HepG2 (cell line): ENCODE results near the gene RNASE13. TPM values are rescaled to one million over a fixed set of nuclear protein-coding genes. Genes with fewer than 3 reads are reported as not detected.

Experiments
- CERS6 ChIP-seq: sonication (generic); formaldehyde crosslinking; IDR thresholded peaks from 2 replicates; pipeline ENCODE4 v1.5.0; 2020; ENCODE audit warnings: missing genetic modification reagents
- FOSL1 ChIP-seq: sonication (generic); formaldehyde crosslinking; IDR thresholded peaks from 2 replicates; pipeline ENCODE4 v1.9.0; 2021; ENCODE audit warnings: missing genetic modification reagents, borderline replicate concordance
- KAT2B ChIP-seq: fragments of 150-350 bp; IDR thresholded peaks from 2 replicates; pipeline ENCODE4 v1.6.1; 2014; ENCODE audit warnings: low read depth, low read length, borderline replicate concordance
- KAT8 ChIP-seq: IDR thresholded peaks from 2 replicates; pipeline ENCODE4 v1.6.1; 2016; ENCODE audit warnings: missing genetic modification reagents, missing compliant biosample characterization
- MED1 ChIP-seq: sonication (generic); formaldehyde crosslinking; IDR thresholded peaks from 2 replicates; pipeline ENCODE4 v1.4.0; 2020; ENCODE audit warnings: missing genetic modification reagents
- NFE2 ChIP-seq: sonication (generic); formaldehyde crosslinking; IDR thresholded peaks from 2 replicates; pipeline ENCODE4 v1.4.0; 2020; ENCODE audit warnings: missing genetic modification reagents
- NFE2L1 ChIP-seq: sonication (generic); formaldehyde crosslinking; IDR thresholded peaks from 2 replicates; pipeline ENCODE4 v1.4.0; 2020; ENCODE audit warnings: missing genetic modification reagents, mild to moderate bottlenecking, borderline replicate concordance
- PITX1 ChIP-seq: sonication (generic); formaldehyde crosslinking; IDR thresholded peaks from 2 replicates; pipeline ENCODE4 v1.5.1; 2020; ENCODE audit warnings: mild to moderate bottlenecking, missing genetic modification reagents
- RBM22 ChIP-seq: fragments of 200-400 bp; formaldehyde crosslinking; optimal IDR thresholded peaks from 2 replicates; pipeline ENCODE3; 2017; ENCODE audit warnings: mild to moderate bottlenecking, low read length, moderate library complexity
- RERE ChIP-seq: IDR thresholded peaks from 2 replicates; pipeline ENCODE4 v1.6.1; 2016; ENCODE audit warnings: low read depth, missing genetic modification reagents, missing compliant biosample characterization
- SRF ChIP-seq: IDR thresholded peaks from 2 replicates; pipeline ENCODE4 v1.6.1; 2011; ENCODE audit warnings: mild to moderate bottlenecking, low read depth, low read length, moderate library complexity
- TAF15 ChIP-seq: fragments of 200-400 bp; formaldehyde crosslinking; IDR thresholded peaks from one replicate; pipeline ENCODE4 v1.6.1; 2018; ENCODE audit warnings: mild to moderate bottlenecking, low read depth, low read length; ENCODE audit not compliant: poor library complexity, severe bottlenecking
- TFDP1 ChIP-seq: IDR thresholded peaks from 2 replicates; pipeline ENCODE4 v1.6.1; 2016; ENCODE audit warnings: missing compliant biosample characterization, missing genetic modification reagents, borderline replicate concordance
- ZC3H4 ChIP-seq: sonication (generic); formaldehyde crosslinking; IDR thresholded peaks from 2 replicates; pipeline ENCODE4 v1.4.0; 2020; ENCODE audit warnings: missing genetic modification reagents, borderline replicate concordance
- ZNF234 ChIP-seq: sonication (generic); formaldehyde crosslinking; conservative IDR thresholded peaks from 2 replicates; pipeline ENCODE4 v1.5.1; 2020; ENCODE audit warnings: mild to moderate bottlenecking, missing genetic modification reagents
- ZNF337 ChIP-seq: sonication (generic); formaldehyde crosslinking; IDR thresholded peaks from 2 replicates; pipeline ENCODE4 v1.5.1; 2020; ENCODE audit warnings: missing genetic modification reagents, low read depth, mild to moderate bottlenecking, borderline replicate concordance
- ZNF362 ChIP-seq: sonication (generic); formaldehyde crosslinking; IDR thresholded peaks from 2 replicates; pipeline ENCODE4 v1.4.0; 2020; ENCODE audit warnings: missing genetic modification reagents, mild to moderate bottlenecking, borderline replicate concordance
- ZNF496 ChIP-seq: sonication (generic); formaldehyde crosslinking; IDR thresholded peaks from 2 replicates; pipeline ENCODE4 v1.8.1; 2023; ENCODE audit warnings: mild to moderate bottlenecking, moderate library complexity, missing genetic modification reagents; ENCODE audit not compliant: insufficient replicate concordance
- ZNF776 ChIP-seq: sonication (generic); formaldehyde crosslinking; IDR thresholded peaks from 2 replicates; pipeline ENCODE4 v1.4.0; 2020; ENCODE audit warnings: mild to moderate bottlenecking, missing genetic modification reagents
- ZSCAN22 ChIP-seq: sonication (generic); formaldehyde crosslinking; IDR thresholded peaks from 2 replicates; pipeline ENCODE4 v1.4.0; 2020; ENCODE audit warnings: mild to moderate bottlenecking, missing genetic modification reagents
- polyA plus RNA-seq, 8 experiments: library from polyadenylated mRNA; depleted of rRNA in 3 of 8; stranded (reverse) in 7 of 8; unstranded in 1 of 8; fragments of >200 nt; fragmentation: Illumina TruSeq in 4 of 8; extraction: Trizol in 4 of 8; gene quantifications; 2 replicates each; pipeline versions ENCODE4 v1.2.1 to v1.2.3, GENCODE V29; 2011 to 2016; ENCODE audit warnings: low read depth in 4 of 8, missing spikeins in 1 of 8, mixed read lengths in 1 of 8; ENCODE audit not compliant: insufficient read depth in 1 of 8
- total RNA-seq, 5 experiments: library from RNA; depleted of rRNA; stranded (reverse); fragments of >200 nt; fragmentation: Illumina TruSeq; extraction: Trizol; gene quantifications; 2 replicates each; pipeline ENCODE4 v1.2.3, GENCODE V29; 2016; ENCODE audit warnings: low read depth in 1 of 5

Gene RNASE13
- total and polyA plus RNA-seq, 2 of the 13 experiments (the other 11 are each of a cell fraction or from before 2014, with no cell fraction given): 1.0 TPM; not detected in 1

- TF ChIP-seq ZNF362: no peak; the same call in 1 of the 2 replicates
- no peak for TF ChIP-seq FOSL1 (CRISPR knock-in tag)
- peak; percentile 45; the same call in 1 of the 2 replicates for TF ChIP-seq KAT8 (CRISPR knock-in tag)
- TF ChIP-seq ZNF496 (CRISPR knock-in tag): no peak
- TF ChIP-seq TFDP1 (CRISPR knock-in tag): peak; percentile 21; the same call in 1 of the 2 replicates
- no peak for TF ChIP-seq RBM22
- no peak for TF ChIP-seq NFE2 (CRISPR knock-in tag)
- peak; percentile 30; the same call in 1 of the 2 replicates for TF ChIP-seq ZNF776 (CRISPR knock-in tag)
- no peak for TF ChIP-seq ZSCAN22
- TF ChIP-seq ZC3H4: no peak
- peak; percentile 56; the same call in 1 of the 2 replicates for TF ChIP-seq ZNF337 (CRISPR knock-in tag)
- 0 out of 2 replicates have a peak, but pooled peaks have one; percentile 9 for TF ChIP-seq KAT2B
- TF ChIP-seq CERS6 (CRISPR knock-in tag): no peak
- no peak for TF ChIP-seq TAF15
- no peak for TF ChIP-seq RERE (CRISPR knock-in tag)
- TF ChIP-seq ZNF234 (CRISPR knock-in tag): no peak
- peak; percentile 43; the same call in 1 of the 2 replicates for TF ChIP-seq MED1 (CRISPR knock-in tag)
- no peak; the same call in 1 of the 2 replicates for TF ChIP-seq PITX1
- peak; percentile 57; the same call in 1 of the 2 replicates for TF ChIP-seq NFE2L1 (CRISPR knock-in tag)
- no peak for TF ChIP-seq SRF
Measured at GRCh38 chr14:21068521-21069387, 34.1 kb upstream of the RNASE13 start (continued).
